ENCODE results near the gene ZBTB11. TPM values are rescaled to one million over a fixed set of nuclear protein-coding genes. Genes with fewer than 3 reads are reported as not detected.

The ZBTB11 gene
- total and polyA plus RNA-seq, 2 experiments from 2014 or later: 7.7 to 22.4 TPM

- Histone ChIP-seq H3K9me2 (ENCODE audit: insufficient read depth) (no peaks in the 10 kb centered on the region), H3K36me3 (ENCODE audit: insufficient read depth) (no peaks in the 10 kb centered on the region), H3K79me2 (replicated peaks; ENCODE audit: insufficient read depth) (no peaks in the 10 kb centered on the region), H3K4me2 (no peak overlapping the region), H3K4me1 (ENCODE audit: insufficient read depth) (no peaks in the 10 kb centered on the region), H3K27ac (ENCODE audit: low read depth) (no peak overlapping the region), H3K27me3 (ENCODE audit: insufficient read depth) (no peaks in the 10 kb centered on the region), H3K4me3 (no peak overlapping the region), H3F3A (replicated peaks; ENCODE audit: low read depth) (no peaks in the 10 kb centered on the region), H2AFZ (no peak overlapping the region), H4K20me1 (replicated peaks; ENCODE audit: insufficient read depth) (no peaks in the 10 kb centered on the region)
- DNase-seq (ENCODE audit: low spot score) (no peak), ATAC-seq (no peak)
- no peak overlapping the region for H3K27ac Mint-ChIP-seq
- H3K36me3 Mint-ChIP-seq (ENCODE audit: low read depth): no peaks in the 10 kb centered on the region; the same call in 2 of the 3 replicates
- no peaks in the 10 kb centered on the region; the same call in 1 of the 3 replicates for H3K4me1 Mint-ChIP-seq
- no peaks in the 10 kb centered on the region; the same call in 2 of the 3 replicates for H3K9me3 Mint-ChIP-seq
- H3K27me3 Mint-ChIP-seq (ENCODE audit: insufficient read depth, low read depth, poor library complexity): no peaks in the 10 kb centered on the region
- TF ChIP-seq, protein P1, sequence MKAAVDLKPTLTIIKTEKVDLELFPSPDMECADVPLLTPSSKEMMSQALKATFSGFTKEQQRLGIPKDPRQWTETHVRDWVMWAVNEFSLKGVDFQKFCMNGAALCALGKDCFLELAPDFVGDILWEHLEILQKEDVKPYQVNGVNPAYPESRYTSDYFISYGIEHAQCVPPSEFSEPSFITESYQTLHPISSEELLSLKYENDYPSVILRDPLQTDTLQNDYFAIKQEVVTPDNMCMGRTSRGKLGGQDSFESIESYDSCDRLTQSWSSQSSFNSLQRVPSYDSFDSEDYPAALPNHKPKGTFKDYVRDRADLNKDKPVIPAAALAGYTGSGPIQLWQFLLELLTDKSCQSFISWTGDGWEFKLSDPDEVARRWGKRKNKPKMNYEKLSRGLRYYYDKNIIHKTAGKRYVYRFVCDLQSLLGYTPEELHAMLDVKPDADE (IDR thresholded peaks at IDR 0.05): no peak
- no peak for TF ChIP-seq EZH2phosphoT487 (IDR thresholded peaks at IDR 0.05; ENCODE audit: unreplicated experiment)
- TF ChIP-seq, protein P2, sequence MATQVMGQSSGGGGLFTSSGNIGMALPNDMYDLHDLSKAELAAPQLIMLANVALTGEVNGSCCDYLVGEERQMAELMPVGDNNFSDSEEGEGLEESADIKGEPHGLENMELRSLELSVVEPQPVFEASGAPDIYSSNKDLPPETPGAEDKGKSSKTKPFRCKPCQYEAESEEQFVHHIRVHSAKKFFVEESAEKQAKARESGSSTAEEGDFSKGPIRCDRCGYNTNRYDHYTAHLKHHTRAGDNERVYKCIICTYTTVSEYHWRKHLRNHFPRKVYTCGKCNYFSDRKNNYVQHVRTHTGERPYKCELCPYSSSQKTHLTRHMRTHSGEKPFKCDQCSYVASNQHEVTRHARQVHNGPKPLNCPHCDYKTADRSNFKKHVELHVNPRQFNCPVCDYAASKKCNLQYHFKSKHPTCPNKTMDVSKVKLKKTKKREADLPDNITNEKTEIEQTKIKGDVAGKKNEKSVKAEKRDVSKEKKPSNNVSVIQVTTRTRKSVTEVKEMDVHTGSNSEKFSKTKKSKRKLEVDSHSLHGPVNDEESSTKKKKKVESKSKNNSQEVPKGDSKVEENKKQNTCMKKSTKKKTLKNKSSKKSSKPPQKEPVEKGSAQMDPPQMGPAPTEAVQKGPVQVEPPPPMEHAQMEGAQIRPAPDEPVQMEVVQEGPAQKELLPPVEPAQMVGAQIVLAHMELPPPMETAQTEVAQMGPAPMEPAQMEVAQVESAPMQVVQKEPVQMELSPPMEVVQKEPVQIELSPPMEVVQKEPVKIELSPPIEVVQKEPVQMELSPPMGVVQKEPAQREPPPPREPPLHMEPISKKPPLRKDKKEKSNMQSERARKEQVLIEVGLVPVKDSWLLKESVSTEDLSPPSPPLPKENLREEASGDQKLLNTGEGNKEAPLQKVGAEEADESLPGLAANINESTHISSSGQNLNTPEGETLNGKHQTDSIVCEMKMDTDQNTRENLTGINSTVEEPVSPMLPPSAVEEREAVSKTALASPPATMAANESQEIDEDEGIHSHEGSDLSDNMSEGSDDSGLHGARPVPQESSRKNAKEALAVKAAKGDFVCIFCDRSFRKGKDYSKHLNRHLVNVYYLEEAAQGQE (IDR thresholded peaks at IDR 0.05; ENCODE audit: unreplicated experiment): no peak
- no peak for TF ChIP-seq ZNF331 (CRISPR knock-in tag; IDR thresholded peaks at IDR 0.05; ENCODE audit: low read depth)
- no peak overlapping the region for H3K4me3 Mint-ChIP-seq
Observed at GRCh38 chr3:101631098-101631796, 45.7 kb downstream of the ZBTB11 start.

GRCh38 chr3:101629219-101629618, 47.7 kb downstream of the ZBTB11 start:
- Histone ChIP-seq H3K27ac (ENCODE audit: low read depth) (no peak overlapping the region), H4K20me1 (replicated peaks; ENCODE audit: insufficient read depth) (no peaks in the 10 kb centered on the region), H3K79me2 (replicated peaks; ENCODE audit: insufficient read depth) (no peaks in the 10 kb centered on the region)
- TF ChIP-seq EZH2phosphoT487 (IDR thresholded peaks at IDR 0.05; ENCODE audit: unreplicated experiment): no peak
- no peak for TF ChIP-seq POLR2AphosphoS5 (IDR thresholded peaks at IDR 0.05; ENCODE audit: low read depth)
- TF ChIP-seq, protein P3, sequence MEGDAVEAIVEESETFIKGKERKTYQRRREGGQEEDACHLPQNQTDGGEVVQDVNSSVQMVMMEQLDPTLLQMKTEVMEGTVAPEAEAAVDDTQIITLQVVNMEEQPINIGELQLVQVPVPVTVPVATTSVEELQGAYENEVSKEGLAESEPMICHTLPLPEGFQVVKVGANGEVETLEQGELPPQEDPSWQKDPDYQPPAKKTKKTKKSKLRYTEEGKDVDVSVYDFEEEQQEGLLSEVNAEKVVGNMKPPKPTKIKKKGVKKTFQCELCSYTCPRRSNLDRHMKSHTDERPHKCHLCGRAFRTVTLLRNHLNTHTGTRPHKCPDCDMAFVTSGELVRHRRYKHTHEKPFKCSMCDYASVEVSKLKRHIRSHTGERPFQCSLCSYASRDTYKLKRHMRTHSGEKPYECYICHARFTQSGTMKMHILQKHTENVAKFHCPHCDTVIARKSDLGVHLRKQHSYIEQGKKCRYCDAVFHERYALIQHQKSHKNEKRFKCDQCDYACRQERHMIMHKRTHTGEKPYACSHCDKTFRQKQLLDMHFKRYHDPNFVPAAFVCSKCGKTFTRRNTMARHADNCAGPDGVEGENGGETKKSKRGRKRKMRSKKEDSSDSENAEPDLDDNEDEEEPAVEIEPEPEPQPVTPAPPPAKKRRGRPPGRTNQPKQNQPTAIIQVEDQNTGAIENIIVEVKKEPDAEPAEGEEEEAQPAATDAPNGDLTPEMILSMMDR (conservative IDR thresholded peaks at IDR 0.05; ENCODE audit: low read depth in 2 of 2): no peak
- TF ChIP-seq CREB1 (CRISPR knock-in tag; IDR thresholded peaks at IDR 0.05; ENCODE audit: low read depth): no peak
- TF ChIP-seq ZNF114 (CRISPR knock-in tag; IDR thresholded peaks at IDR 0.05): no peak
- TF ChIP-seq, protein P1 (IDR thresholded peaks at IDR 0.05): no peak
- TF ChIP-seq JUNB (IDR thresholded peaks at IDR 0.05; ENCODE audit: unreplicated experiment): no peak
- TF ChIP-seq, protein P2 (IDR thresholded peaks at IDR 0.05; ENCODE audit: unreplicated experiment): no peak
- TF ChIP-seq EZH2 (IDR thresholded peaks at IDR 0.05; ENCODE audit: low read depth, unreplicated experiment): no peak
- no peak for TF ChIP-seq ZNF331 (CRISPR knock-in tag; IDR thresholded peaks at IDR 0.05; ENCODE audit: low read depth)
- no peak for TF ChIP-seq STAT1 (IDR thresholded peaks at IDR 0.05; ENCODE audit: unreplicated experiment)
- TF ChIP-seq NANOG (IDR thresholded peaks at IDR 0.05; ENCODE audit: borderline replicate concordance): no peak

More at GRCh38 chr3:101629219-101629618, 47.7 kb downstream of the ZBTB11 start:
- ATAC-seq (no peak), DNase-seq (ENCODE audit: low spot score) (no peak)
- no peaks in the 10 kb centered on the region for H3K27me3 Mint-ChIP-seq (ENCODE audit: insufficient read depth, low read depth, poor library complexity)
- H2AFZ ChIP-seq: no peak overlapping the region
- H3K36me3 Mint-ChIP-seq (ENCODE audit: low read depth): peaks cover 15% of the 10 kb centered on the region
- no peak overlapping the region for H3K4me2 ChIP-seq
- no peaks in the 10 kb centered on the region for H3F3A ChIP-seq (replicated peaks; ENCODE audit: low read depth)
- no peak overlapping the region for H3K27ac Mint-ChIP-seq
- H3K4me3 ChIP-seq: no peak overlapping the region
- H3K27me3 ChIP-seq (ENCODE audit: insufficient read depth): no peaks in the 10 kb centered on the region
- no peak overlapping the region for H3K4me3 Mint-ChIP-seq
- no peaks in the 10 kb centered on the region for H3K4me1 ChIP-seq (ENCODE audit: insufficient read depth)
- no peaks in the 10 kb centered on the region for H3K4me1 Mint-ChIP-seq
- H3K9me2 ChIP-seq (ENCODE audit: insufficient read depth): no peaks in the 10 kb centered on the region
- H3K36me3 ChIP-seq (ENCODE audit: insufficient read depth): no peaks in the 10 kb centered on the region; the same call in 1 of the 2 replicates
- H3K9me3 Mint-ChIP-seq: peaks cover 17% of the 10 kb centered on the region

Data from GM23338 (cell line).